Testis (tissue), 3 donors: ENCODE data around the gene PA2G4. TPM values are rescaled to one million over a fixed set of nuclear protein-coding genes. Genes with fewer than 3 reads are reported as not detected.

Source experiments
- DNase-seq: peaks from one replicate; pipeline ENCODE4 v3.0.0-alpha.2; 2019
- H3K27ac ChIP-seq, 2 donors: fragments of 200-600 bp; sonication (generic); one replicate each; pipeline ENCODE4 v1.5.1; 2019
- H3K27me3 ChIP-seq: fragments of 200-600 bp; sonication (generic); one replicate; pipeline ENCODE4 v1.5.1; 2019
- H3K36me3 ChIP-seq: fragments of 200-600 bp; sonication (generic); one replicate; pipeline ENCODE4 v1.5.1; 2017; ENCODE audit warnings: low read depth; ENCODE audit errors: missing control alignments
- H3K4me1 ChIP-seq: fragments of 200-600 bp; sonication (generic); one replicate; pipeline ENCODE4 v1.5.1; 2019
- H3K4me3 ChIP-seq, 2 donors: fragments of 200-600 bp; sonication (generic); one replicate each; pipeline ENCODE4 v1.5.1; 2017 to 2019
- H3K9me3 ChIP-seq: fragments of 200-600 bp; sonication (generic); one replicate; pipeline ENCODE4 v1.5.1; 2017
- CTCF ChIP-seq, 3 experiments: fragments of 450-650 bp in 2 of 3; fragments of 200-600 bp in 1 of 3; sonication (generic) in 1 of 3; IDR thresholded peaks; one replicate each; pipeline ENCODE4 v1.5.1; 2016 to 2019; ENCODE audit warnings: antibody characterized with exemption in 3 of 3, mild to moderate bottlenecking in 2 of 3, moderate library complexity in 1 of 3
- POLR2A ChIP-seq: fragments of 450-650 bp; IDR thresholded peaks from one replicate; pipeline ENCODE4 v1.6.1; 2017; ENCODE audit warnings: antibody characterized with exemption, mild to moderate bottlenecking, moderate library complexity
- WGBS, 2 donors: methylation state at CpG; one replicate each; pipeline ENCODE4 v1.1.5; 2018; 5-methylcytosine and 5-hydroxymethylcytosine counted together
- intact Hi-C: fragments of 100-400 bp; cut with DNase I; formaldehyde crosslinking; loops from one replicate; pipeline ENCODE4 v1.15.1; 2023; ENCODE audit warnings: low total_unique reads
- polyA plus RNA-seq: library from polyadenylated mRNA; stranded (reverse); fragments of 350-450 nt; fragmentation: Illumina TruSeq; extraction: RNeasy Lipid Tissue Mini Kit (QIAGEN cat#74804); gene quantifications from one replicate; pipeline ENCODE4 v1.2.3, GENCODE V29; 2014; ENCODE audit warnings: low read depth, low replicate concordance; ENCODE audit not compliant: insufficient read depth
- total RNA-seq, 2 donors: library from RNA; depleted of rRNA; stranded (reverse); fragments of >200 nt; gene quantifications; one replicate each; pipeline ENCODE4 v1.2.3, GENCODE V29; 2016

Gene PA2G4
- total and polyA plus RNA-seq, 3 donors from 2014 or later: 61.0 to 190 (median 81.4) TPM

- Histone ChIP-seq H3K4me3 (no peak overlapping the region), H3K27ac (no peak overlapping the region), H3K9me3 (no peaks in the 10 kb centered on the region), H3K36me3 (no peaks in the 10 kb centered on the region), H3K4me1 (no peaks in the 10 kb centered on the region), H3K27me3 (no peaks in the 10 kb centered on the region)
- 94 to 97% methylated on average over 6 of the region's 6 CpGs for WGBS, 2 donors
- TF ChIP-seq POLR2A: no peak
- no peak for TF ChIP-seq CTCF (IDR thresholded peaks at IDR 0.05)
- DNase-seq: no peak
- intact Hi-C loops: no loop called here
Measured at GRCh38 chr12:56097738-56098137, 6.6 kb upstream of the PA2G4 start.

GRCh38 chr12:56098592-56098991, 5.8 kb upstream of the PA2G4 start:
- no peaks in the 10 kb centered on the region for H3K4me1 ChIP-seq
- no peak for DNase-seq
- no peak overlapping the region for H3K27ac ChIP-seq
- no peaks in the 10 kb centered on the region for H3K27me3 ChIP-seq
- no peaks in the 10 kb centered on the region for H3K36me3 ChIP-seq
- WGBS, 2 donors: 88 to 90% methylated on average over 3 of the region's 3 CpGs
- intact Hi-C loops: no loop called here
- TF ChIP-seq POLR2A (no peak), CTCF (IDR thresholded peaks at IDR 0.05) (no peak)
- no peaks in the 10 kb centered on the region for H3K9me3 ChIP-seq
- no peak overlapping the region for H3K4me3 ChIP-seq

GRCh38 chr12:56099787-56100186, 4.6 kb upstream of the PA2G4 start:
- Histone ChIP-seq H3K4me1 (no peaks in the 10 kb centered on the region), H3K4me3 (no peak overlapping the region), H3K36me3 (no peaks in the 10 kb centered on the region), H3K9me3 (no peaks in the 10 kb centered on the region), H3K27ac (no peak overlapping the region), H3K27me3 (no peaks in the 10 kb centered on the region)
- no peak for DNase-seq
- intact Hi-C loops: no loop called here
- WGBS, 2 donors: 90 to 91% methylated on average over 4 of the region's 4 CpGs
- TF ChIP-seq POLR2A (no peak), CTCF (IDR thresholded peaks at IDR 0.05) (no peak)

- intact Hi-C loops: no loop called here
- no peaks in the 10 kb centered on the region for H3K9me3 ChIP-seq
- no peaks in the 10 kb centered on the region for H3K27me3 ChIP-seq
- WGBS, 2 donors: 85 to 89% methylated on average over 14 of the region's 14 CpGs
- DNase-seq: no peak
- TF ChIP-seq POLR2A: no peak
- no peak for TF ChIP-seq CTCF (IDR thresholded peaks at IDR 0.05)
- H3K4me3 ChIP-seq: no peak overlapping the region
- peaks cover 10% of the 10 kb centered on the region for H3K4me1 ChIP-seq
- no peak overlapping the region for H3K27ac ChIP-seq
- H3K36me3 ChIP-seq: no peaks in the 10 kb centered on the region
Measured at GRCh38 chr12:56101045-56101444, 3.3 kb upstream of the PA2G4 start.

GRCh38 chr12:56102683-56103065, 1.7 kb upstream of the PA2G4 start:
- TF ChIP-seq CTCF (IDR thresholded peaks at IDR 0.05): no peak
- no peak for TF ChIP-seq POLR2A
- WGBS, 2 donors: 74 to 79% methylated on average over 1 of the region's 1 CpG
- no peaks in the 10 kb centered on the region for H3K9me3 ChIP-seq
- H3K4me1 ChIP-seq: peaks cover 12% of the 10 kb centered on the region
- no peak overlapping the region for H3K27ac ChIP-seq
- H3K36me3 ChIP-seq: no peaks in the 10 kb centered on the region
- H3K27me3 ChIP-seq: no peaks in the 10 kb centered on the region
- no peak for DNase-seq
- H3K4me3 ChIP-seq: no peak overlapping the region
- intact Hi-C loops: no loop called here
